ENCODE data around the gene GPR32. TPM values are rescaled to one million over a fixed set of nuclear protein-coding genes. Genes with fewer than 3 reads are reported as not detected.
"Not testable (repeated sequence)": the region's sequence is repeated elsewhere in the genome, so short reads cannot be mapped to it uniquely, and the experiment has no call there.

The GPR32 gene
- total and polyA plus RNA-seq, 10 of the 15 experiments (the other 5 are each of a cell fraction or from before 2014, with no cell fraction given), result not detected

GRCh38 chr19:50808856-50809255 lies 38.6 kb downstream of the GPR32 start:
- Histone ChIP-seq H3K4me2 (ENCODE audit: control insufficient read depth, insufficient read depth) (no peak overlapping the region), H3K4me1 (ENCODE audit: control insufficient read depth, insufficient read depth, low read length) (no peaks in the 10 kb centered on the region), H2AFZ (ENCODE audit: control insufficient read depth, low read depth, low read length) (no peak overlapping the region), H3K79me2 (ENCODE audit: control insufficient read depth, insufficient read depth, low read length) (peaks cover 6% of the 10 kb centered on the region), H3K9ac (ENCODE audit: control insufficient read depth, insufficient read depth, low read length) (no peak overlapping the region), H3K4me3 (no peak overlapping the region), H3K27me3 (replicated peaks in 1 of 2; ENCODE audit: control insufficient read depth in 2 of 2, insufficient read depth in 2 of 2, low read length in 1 of 2) (no peaks in the 10 kb centered on the region), H3K27ac (ENCODE audit: control insufficient read depth, insufficient read depth) (no peak overlapping the region), H4K20me1 (ENCODE audit: control insufficient read depth, insufficient read depth) (no peaks in the 10 kb centered on the region), H3K36me3 (ENCODE audit: control insufficient read depth in 2 of 2, insufficient read depth in 2 of 2, low read length in 1 of 2) (no peaks in the 10 kb centered on the region), H3K9me3 (replicated peaks; ENCODE audit: control insufficient read depth, insufficient read depth, low read length) (no peaks in the 10 kb centered on the region; the same call in 2 of the 3 replicates)
- ChIA-PET POLR2A (interaction anchor here (0.6 kb wide), 1 partner anchor 410 kb away, joined by 3 read pairs; no protein-coding TSS in a partner anchor), CTCF (interaction anchor here (0.7 kb wide), 1 partner anchor 465 kb away, joined by 3 read pairs; no protein-coding TSS in a partner anchor), SMC1A (ENCODE audit: uncharacterized antibody, unreplicated experiment) (no interaction called here), RAD21 (ENCODE audit: unreplicated experiment) (no interaction called here)
- TF ChIP-seq RFX5 (IDR thresholded peaks at IDR 0.05; ENCODE audit: low read depth, low read length), result no peak
- TF ChIP-seq ZNF207 (IDR thresholded peaks at IDR 0.05; ENCODE audit: borderline replicate concordance), result no peak
- in situ Hi-C loops (cut with MboI), result no loop called here
- 23% methylated on average over 1 of the region's 1 CpG for WGBS (ENCODE audit: insufficient coverage, insufficient replicate concordance, low lambda C conversion rate, missing lambda C conversion rate)
- BruUV-seq (replicated peaks), result no TSS peak
- intact Hi-C loops (cut with micrococcal nuclease; ENCODE audit: unreplicated experiment), result no loop called here
- ATAC-seq (no peak), FAIRE-seq (no peak), DNase-seq (ENCODE audit: low read depth, low spot score) (no peak)

- H3K36me3 ChIP-seq (ENCODE audit: control insufficient read depth in 2 of 2, insufficient read depth in 2 of 2, low read length in 1 of 2); BruUV-seq (replicated peaks); CTCF ChIA-PET; H3K9ac ChIP-seq (ENCODE audit: control insufficient read depth, insufficient read depth, low read length); H3K27me3 ChIP-seq (replicated peaks in 1 of 2; ENCODE audit: control insufficient read depth in 2 of 2, insufficient read depth in 2 of 2, low read length in 1 of 2); H3K4me1 ChIP-seq (ENCODE audit: control insufficient read depth, insufficient read depth, low read length); FAIRE-seq; H3K4me2 ChIP-seq (ENCODE audit: control insufficient read depth, insufficient read depth); intact Hi-C loops (cut with micrococcal nuclease; ENCODE audit: unreplicated experiment); H3K27ac ChIP-seq (ENCODE audit: control insufficient read depth, insufficient read depth); POLR2A ChIA-PET; ATAC-seq; DNase-seq (ENCODE audit: low read depth, low spot score); H2AFZ ChIP-seq (ENCODE audit: control insufficient read depth, low read depth, low read length); H3K79me2 ChIP-seq (ENCODE audit: control insufficient read depth, insufficient read depth, low read length); RAD21 ChIA-PET (ENCODE audit: unreplicated experiment); H3K4me3 ChIP-seq; H4K20me1 ChIP-seq (ENCODE audit: control insufficient read depth, insufficient read depth); SMC1A ChIA-PET (ENCODE audit: uncharacterized antibody, unreplicated experiment); H3K9me3 ChIP-seq (replicated peaks; ENCODE audit: control insufficient read depth, insufficient read depth, low read length): not testable (repeated sequence)
- WGBS (ENCODE audit: insufficient coverage, insufficient replicate concordance, low lambda C conversion rate, missing lambda C conversion rate), result 59% methylated on average over 3 of the region's 3 CpGs
- in situ Hi-C loops (cut with MboI), result loop anchor here (10.0 kb wide), 1 partner anchor 553 kb away; the partner anchor contains the start of genes CLDND2 and ETFB
Measured at GRCh38 chr19:50811622-50812238, 41.5 kb downstream of the GPR32 start.

Measured in GM12878 (cell line).